ENCODE data around the gene TPMT. TPM values are rescaled to one million over a fixed set of nuclear protein-coding genes. Genes with fewer than 3 reads are reported as not detected.
"Not testable (repeated sequence)": the region's sequence is repeated elsewhere in the genome, so short reads cannot be mapped to it uniquely, and the experiment has no call there.

TPMT gene
- total RNA-seq, 1 experiment from 2014 or later = 9.7 TPM

DNA sequence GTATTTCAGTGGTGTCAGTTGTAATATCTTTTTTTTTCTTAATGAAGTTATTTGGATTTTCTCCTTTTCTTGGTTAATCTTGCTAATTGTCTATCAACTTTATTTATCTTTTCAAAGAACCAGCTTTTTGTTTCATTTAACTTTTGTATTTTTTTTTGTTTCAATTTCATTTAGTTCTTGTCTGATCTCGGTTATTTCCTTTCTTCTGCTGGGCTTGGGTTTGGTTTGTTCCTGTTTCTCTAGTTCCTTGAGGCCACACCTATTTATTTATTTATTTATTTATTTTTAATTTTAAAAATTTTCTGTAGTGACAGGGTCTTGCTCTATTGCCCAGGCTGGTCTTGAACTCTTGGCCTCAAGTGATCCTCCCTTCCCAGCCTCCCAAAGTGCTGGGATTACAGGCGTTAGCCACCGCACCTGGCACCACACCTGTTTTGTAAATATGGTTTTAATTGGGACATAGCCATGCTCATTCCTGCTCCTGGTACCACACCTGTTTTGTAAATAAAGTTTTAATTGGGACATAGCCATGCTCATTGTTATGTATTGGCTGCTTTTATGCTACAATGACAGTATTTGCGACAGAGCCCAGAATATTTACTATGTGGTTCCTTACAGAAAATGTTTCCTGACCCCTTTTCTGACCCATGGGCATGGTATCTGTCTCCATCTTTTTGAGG is 22.5 kb upstream of the TPMT start:
- CTCF ChIA-PET = no interaction called here
- Histone ChIP-seq H3K27ac (ENCODE audit: low read length) (no peak overlapping the region), H3K9me3 (ENCODE audit: control insufficient read depth, insufficient read depth, low read depth, low read length) (no peaks in the 10 kb centered on the region), H3K4me1 (ENCODE audit: control insufficient read depth, insufficient read depth, low read length) (no peaks in the 10 kb centered on the region), H3K27me3 (ENCODE audit: control insufficient read depth, insufficient read depth, low read length) (no peaks in the 10 kb centered on the region), H3K4me3 (ENCODE audit: low read depth in 2 of 2, low read length in 2 of 2) (no peak overlapping the region), H3K36me3 (ENCODE audit: control insufficient read depth, insufficient read depth, low read length) (no peaks in the 10 kb centered on the region; the same call in 1 of the 2 replicates)
- DNase-seq (ENCODE audit: low read depth, low spot score) = no peak
- in situ Hi-C loops (cut with HindIII; ENCODE audit: low pct_unique_long_range_greater_than_20kb, low sequenced_read_pairs) = no loop called here
- POLR2A ChIA-PET = no interaction called here
- intact Hi-C loops (cut with micrococcal nuclease; ENCODE audit: unreplicated experiment) = no loop called here
- no TSS peak for BruUV-seq (replicated peaks)
- TF ChIP-seq, protein P1, sequence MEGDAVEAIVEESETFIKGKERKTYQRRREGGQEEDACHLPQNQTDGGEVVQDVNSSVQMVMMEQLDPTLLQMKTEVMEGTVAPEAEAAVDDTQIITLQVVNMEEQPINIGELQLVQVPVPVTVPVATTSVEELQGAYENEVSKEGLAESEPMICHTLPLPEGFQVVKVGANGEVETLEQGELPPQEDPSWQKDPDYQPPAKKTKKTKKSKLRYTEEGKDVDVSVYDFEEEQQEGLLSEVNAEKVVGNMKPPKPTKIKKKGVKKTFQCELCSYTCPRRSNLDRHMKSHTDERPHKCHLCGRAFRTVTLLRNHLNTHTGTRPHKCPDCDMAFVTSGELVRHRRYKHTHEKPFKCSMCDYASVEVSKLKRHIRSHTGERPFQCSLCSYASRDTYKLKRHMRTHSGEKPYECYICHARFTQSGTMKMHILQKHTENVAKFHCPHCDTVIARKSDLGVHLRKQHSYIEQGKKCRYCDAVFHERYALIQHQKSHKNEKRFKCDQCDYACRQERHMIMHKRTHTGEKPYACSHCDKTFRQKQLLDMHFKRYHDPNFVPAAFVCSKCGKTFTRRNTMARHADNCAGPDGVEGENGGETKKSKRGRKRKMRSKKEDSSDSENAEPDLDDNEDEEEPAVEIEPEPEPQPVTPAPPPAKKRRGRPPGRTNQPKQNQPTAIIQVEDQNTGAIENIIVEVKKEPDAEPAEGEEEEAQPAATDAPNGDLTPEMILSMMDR (IDR thresholded peaks at IDR 0.05) = no peak
- TF ChIP-seq SIN3A (IDR thresholded peaks at IDR 0.05; ENCODE audit: borderline replicate concordance, insufficient read depth, low read depth, low read length) = no peak
- TF ChIP-seq, protein P2, sequence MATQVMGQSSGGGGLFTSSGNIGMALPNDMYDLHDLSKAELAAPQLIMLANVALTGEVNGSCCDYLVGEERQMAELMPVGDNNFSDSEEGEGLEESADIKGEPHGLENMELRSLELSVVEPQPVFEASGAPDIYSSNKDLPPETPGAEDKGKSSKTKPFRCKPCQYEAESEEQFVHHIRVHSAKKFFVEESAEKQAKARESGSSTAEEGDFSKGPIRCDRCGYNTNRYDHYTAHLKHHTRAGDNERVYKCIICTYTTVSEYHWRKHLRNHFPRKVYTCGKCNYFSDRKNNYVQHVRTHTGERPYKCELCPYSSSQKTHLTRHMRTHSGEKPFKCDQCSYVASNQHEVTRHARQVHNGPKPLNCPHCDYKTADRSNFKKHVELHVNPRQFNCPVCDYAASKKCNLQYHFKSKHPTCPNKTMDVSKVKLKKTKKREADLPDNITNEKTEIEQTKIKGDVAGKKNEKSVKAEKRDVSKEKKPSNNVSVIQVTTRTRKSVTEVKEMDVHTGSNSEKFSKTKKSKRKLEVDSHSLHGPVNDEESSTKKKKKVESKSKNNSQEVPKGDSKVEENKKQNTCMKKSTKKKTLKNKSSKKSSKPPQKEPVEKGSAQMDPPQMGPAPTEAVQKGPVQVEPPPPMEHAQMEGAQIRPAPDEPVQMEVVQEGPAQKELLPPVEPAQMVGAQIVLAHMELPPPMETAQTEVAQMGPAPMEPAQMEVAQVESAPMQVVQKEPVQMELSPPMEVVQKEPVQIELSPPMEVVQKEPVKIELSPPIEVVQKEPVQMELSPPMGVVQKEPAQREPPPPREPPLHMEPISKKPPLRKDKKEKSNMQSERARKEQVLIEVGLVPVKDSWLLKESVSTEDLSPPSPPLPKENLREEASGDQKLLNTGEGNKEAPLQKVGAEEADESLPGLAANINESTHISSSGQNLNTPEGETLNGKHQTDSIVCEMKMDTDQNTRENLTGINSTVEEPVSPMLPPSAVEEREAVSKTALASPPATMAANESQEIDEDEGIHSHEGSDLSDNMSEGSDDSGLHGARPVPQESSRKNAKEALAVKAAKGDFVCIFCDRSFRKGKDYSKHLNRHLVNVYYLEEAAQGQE (IDR thresholded peaks at IDR 0.05; ENCODE audit: insufficient read depth in 1 of 2, low read depth in 2 of 2, low read length in 1 of 2) = no peak
- no peak for TF ChIP-seq TCF7L2 (IDR thresholded peaks at IDR 0.05; ENCODE audit: low read depth, low read length)
- no peak for TF ChIP-seq POLR2AphosphoS5 (IDR thresholded peaks at IDR 0.05; ENCODE audit: low read depth, low read length)
- no peak for ATAC-seq

DNA sequence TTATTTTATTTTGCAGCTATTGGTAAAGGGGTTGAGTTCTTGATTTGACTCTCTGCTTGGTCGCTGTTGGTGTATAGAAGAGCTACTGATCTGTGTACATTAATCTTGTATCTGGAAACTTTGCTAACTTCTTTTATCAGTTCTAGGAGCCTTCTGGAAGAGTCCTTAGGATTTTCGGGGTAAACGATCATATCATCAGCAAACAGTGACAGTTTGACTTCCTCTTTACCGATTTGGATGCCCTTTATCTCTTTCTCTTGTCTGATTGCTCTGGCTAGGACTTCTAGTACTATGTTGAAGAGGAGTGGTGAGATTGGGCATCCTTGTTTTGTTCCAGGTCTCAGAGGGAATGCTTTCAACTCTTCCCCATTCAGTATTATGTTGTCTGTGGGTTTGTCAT is 21.3 kb upstream of the TPMT start:
- H3K9me3 ChIP-seq (ENCODE audit: control insufficient read depth, insufficient read depth, low read depth, low read length); DNase-seq (ENCODE audit: low read depth, low spot score); ATAC-seq; CTCF ChIA-PET; in situ Hi-C loops (cut with HindIII; ENCODE audit: low pct_unique_long_range_greater_than_20kb, low sequenced_read_pairs); H3K4me1 ChIP-seq (ENCODE audit: control insufficient read depth, insufficient read depth, low read length); H3K27ac ChIP-seq (ENCODE audit: low read length); H3K27me3 ChIP-seq (ENCODE audit: control insufficient read depth, insufficient read depth, low read length); H3K4me3 ChIP-seq (ENCODE audit: low read depth in 2 of 2, low read length in 2 of 2); BruUV-seq (replicated peaks); intact Hi-C loops (cut with micrococcal nuclease; ENCODE audit: unreplicated experiment); POLR2A ChIA-PET; H3K36me3 ChIP-seq (ENCODE audit: control insufficient read depth, insufficient read depth, low read length): not testable (repeated sequence)

DNA sequence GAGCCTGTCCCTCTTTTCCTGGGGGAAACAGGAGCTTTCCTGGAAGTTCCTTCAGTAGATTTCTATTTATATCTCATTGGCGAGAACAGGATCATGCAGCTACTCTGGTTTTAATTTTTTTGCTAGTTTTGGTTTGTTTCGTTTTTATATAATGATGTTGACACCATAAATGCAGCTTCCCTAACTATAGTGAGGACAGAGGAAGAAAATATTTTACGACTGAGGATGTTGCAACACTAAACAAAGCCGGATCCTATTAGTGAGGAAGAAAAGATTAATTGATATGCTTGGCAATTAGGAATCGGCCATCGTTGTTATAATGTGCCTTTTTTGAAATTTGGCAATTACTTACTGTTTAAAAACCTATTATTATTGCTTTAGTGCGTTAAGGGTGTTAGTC is 17.0 kb upstream of the TPMT start:
- in situ Hi-C loops (cut with HindIII; ENCODE audit: low pct_unique_long_range_greater_than_20kb, low sequenced_read_pairs) (no loop called here), intact Hi-C loops (cut with micrococcal nuclease; ENCODE audit: unreplicated experiment) (no loop called here)
- POLR2A ChIA-PET = interaction anchor here (0.5 kb wide), 1 partner anchor 12 kb away, joined by 3 read pairs; no protein-coding TSS in a partner anchor
- Histone ChIP-seq H3K27me3 (ENCODE audit: control insufficient read depth, insufficient read depth, low read length) (no peaks in the 10 kb centered on the region), H3K36me3 (ENCODE audit: control insufficient read depth, insufficient read depth, low read length) (no peaks in the 10 kb centered on the region; the same call in 1 of the 2 replicates), H3K27ac (ENCODE audit: low read length) (no peak overlapping the region), H3K9me3 (ENCODE audit: control insufficient read depth, insufficient read depth, low read depth, low read length) (no peaks in the 10 kb centered on the region), H3K4me1 (ENCODE audit: control insufficient read depth, insufficient read depth, low read length) (no peaks in the 10 kb centered on the region), H3K4me3 (ENCODE audit: low read depth in 2 of 2, low read length in 2 of 2) (no peak overlapping the region)
- no peak for ATAC-seq
- CTCF ChIA-PET = no interaction called here
- DNase-seq (ENCODE audit: low read depth, low spot score) = no peak
- no peak for TF ChIP-seq SIN3A (IDR thresholded peaks at IDR 0.05; ENCODE audit: borderline replicate concordance, insufficient read depth, low read depth, low read length)
- no peak for TF ChIP-seq TCF7L2 (IDR thresholded peaks at IDR 0.05; ENCODE audit: low read depth, low read length)
- TF ChIP-seq POLR2AphosphoS5 (IDR thresholded peaks at IDR 0.05; ENCODE audit: low read depth, low read length) = no peak
- TF ChIP-seq, protein P1 (IDR thresholded peaks at IDR 0.05) = no peak
- BruUV-seq (replicated peaks) = no TSS peak

Measured in Panc1 (cell line).